Measurements from ENCODE around the gene RPLP2.

- no peak for TF ChIP-seq CTCF (IDR thresholded peaks at IDR 0.05; ENCODE audit: low read length)
- TF ChIP-seq EZH2phosphoT487 (IDR thresholded peaks at IDR 0.05; ENCODE audit: low read length), result no peak
These were observed 44.0 kb upstream of the RPLP2 start for GRCh38 chr11:765802-766091.
